HEK293T (cell line): ENCODE measurements around the gene IGF2BP1.

ENCODE experiments used
- ARNT ChIP-seq: fragments of 450-650 bp; IDR thresholded peaks from 2 replicates; pipeline ENCODE4 v1.6.1; 2017; ENCODE audit warnings: mild to moderate bottlenecking
- BHLHE40 ChIP-seq: fragments of 450-650 bp; IDR thresholded peaks from 2 replicates; pipeline ENCODE4 v1.6.1; 2016; ENCODE audit warnings: mild to moderate bottlenecking, moderate library complexity, borderline replicate concordance
- ELF4 ChIP-seq: fragments of 450-650 bp; IDR thresholded peaks from 2 replicates; pipeline ENCODE4 v1.6.1; 2017; ENCODE audit warnings: antibody characterized with exemption
- SUZ12 ChIP-seq: fragments of 450-650 bp; IDR thresholded peaks from 2 replicates; pipeline ENCODE4 v1.6.1; 2016; ENCODE audit warnings: mild to moderate bottlenecking

DNA sequence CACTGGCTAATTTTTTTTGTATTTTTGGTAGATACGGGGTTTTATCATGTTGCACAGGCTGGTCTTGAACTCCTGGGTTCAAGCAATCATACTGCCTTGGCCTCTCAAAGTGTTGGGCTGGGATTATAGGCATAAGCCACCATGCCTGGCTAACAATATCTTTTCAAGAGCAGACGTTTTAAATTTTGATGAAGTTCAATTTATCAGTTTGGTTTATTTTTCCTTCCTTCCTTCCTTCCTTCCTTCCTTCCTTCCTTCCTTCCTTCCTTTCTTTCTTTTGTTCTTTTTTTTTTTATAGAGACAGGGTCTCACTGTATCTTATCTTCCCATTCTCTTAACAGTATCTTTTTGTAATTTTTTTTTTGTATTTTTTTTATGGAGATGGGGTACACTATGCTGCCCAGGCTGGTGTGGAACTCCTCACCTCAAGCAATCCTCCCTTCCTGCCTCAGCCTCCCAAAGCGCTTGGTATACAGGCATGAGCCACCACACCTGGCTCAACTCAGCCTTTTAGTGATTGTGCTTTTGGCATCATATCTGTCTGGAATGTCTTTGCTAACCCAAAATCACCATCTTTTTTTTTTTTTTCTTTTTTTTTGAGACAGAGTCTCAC, 15.2 kb upstream of the IGF2BP1 start:
- no peak for TF ChIP-seq SUZ12
- TF ChIP-seq ARNT: no peak
- TF ChIP-seq ELF4: no peak
- TF ChIP-seq BHLHE40: no peak
